SIG-M5 (cell line): Measurements from ENCODE around the gene TNXB.
A peak's percentile ranks its signal among the peaks of the same experiment; 100 is the strongest.

ENCODE experiments used
- DNase-seq: peaks from one replicate; lab custom pipeline; 2025; lab: John Stamatoyannopoulos, UW

Gene TNXB

DNA sequence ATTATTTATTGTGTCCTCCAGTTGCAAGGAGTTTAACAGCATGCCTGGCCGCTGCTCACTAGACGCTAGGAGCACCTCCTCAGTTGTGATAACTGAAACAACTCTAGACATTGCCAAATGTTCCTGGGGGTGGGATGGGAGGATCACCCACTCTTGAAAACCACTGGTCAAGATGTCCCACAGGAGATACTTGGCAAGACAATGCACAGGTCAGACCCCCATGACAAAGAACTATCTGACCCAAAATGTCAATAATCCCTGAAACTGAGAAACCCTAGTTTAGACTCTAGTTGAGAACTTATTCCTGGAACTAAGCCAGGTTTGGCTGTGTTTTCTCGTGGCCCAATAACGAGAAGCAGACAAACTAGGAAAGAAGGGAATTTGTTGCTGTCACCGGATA lies 30.5 kb upstream of the TNXB start:
- no peak for DNase-seq

DNA sequence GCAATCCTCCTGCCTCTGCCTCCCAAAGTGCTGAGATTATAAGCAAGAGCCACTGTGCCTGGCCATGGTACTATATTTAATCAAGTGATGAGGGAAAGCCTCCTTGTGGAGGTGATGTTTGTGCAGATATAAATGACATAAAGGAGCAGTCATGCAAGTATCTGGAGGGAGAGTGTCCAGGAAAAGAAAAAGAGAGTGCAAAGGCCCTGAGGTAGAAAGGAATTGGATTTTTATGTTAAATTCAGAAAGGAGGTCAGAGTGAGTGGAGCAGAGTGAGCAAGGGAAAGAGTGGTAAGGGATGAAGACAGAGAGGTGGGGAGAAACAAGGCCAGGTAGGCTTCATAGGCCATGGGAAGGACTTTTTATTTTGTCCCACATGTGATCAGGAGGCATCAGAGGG lies 28.3 kb upstream of the TNXB start:
- no peak for DNase-seq

DNA sequence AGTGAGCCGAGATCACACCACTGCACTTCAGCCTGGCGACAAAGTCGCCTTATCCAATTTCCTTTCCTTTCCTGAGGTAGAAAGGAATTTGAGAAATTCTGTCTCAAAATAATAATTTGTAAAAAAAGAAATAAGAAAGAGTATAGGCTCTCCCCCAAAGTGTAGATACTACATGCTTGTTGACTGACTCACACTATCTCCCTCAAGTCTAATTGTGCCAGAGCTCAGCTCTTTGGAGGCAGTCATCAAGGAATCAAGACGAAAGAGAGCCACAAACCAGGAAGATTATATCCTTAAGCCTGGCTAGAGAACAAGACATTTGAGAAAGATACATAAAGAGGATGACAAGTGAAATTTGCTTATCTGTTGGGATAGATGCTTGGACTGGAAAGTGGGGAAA lies 24.6 kb upstream of the TNXB start:
- DNase-seq, result no peak

DNA sequence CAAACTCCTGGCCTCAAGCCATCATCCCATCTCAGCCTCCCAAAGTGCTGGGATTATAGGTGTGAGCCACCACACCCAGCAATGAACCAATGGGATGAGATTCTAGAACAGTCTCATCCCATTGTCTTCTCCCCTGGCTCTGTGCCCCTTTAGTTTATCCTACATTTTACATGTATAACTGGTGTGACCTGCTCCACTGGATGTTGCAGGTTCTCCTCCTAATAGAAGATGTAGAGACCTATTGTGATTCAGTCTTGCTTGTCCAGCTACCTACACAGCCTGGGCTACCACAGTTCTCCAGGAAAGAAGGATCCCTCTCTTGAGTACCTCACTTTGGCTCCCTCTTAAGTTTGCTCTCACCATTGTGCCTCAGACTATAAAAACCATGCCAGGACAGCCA lies 23.0 kb upstream of the TNXB start:
- no peak for DNase-seq

DNA sequence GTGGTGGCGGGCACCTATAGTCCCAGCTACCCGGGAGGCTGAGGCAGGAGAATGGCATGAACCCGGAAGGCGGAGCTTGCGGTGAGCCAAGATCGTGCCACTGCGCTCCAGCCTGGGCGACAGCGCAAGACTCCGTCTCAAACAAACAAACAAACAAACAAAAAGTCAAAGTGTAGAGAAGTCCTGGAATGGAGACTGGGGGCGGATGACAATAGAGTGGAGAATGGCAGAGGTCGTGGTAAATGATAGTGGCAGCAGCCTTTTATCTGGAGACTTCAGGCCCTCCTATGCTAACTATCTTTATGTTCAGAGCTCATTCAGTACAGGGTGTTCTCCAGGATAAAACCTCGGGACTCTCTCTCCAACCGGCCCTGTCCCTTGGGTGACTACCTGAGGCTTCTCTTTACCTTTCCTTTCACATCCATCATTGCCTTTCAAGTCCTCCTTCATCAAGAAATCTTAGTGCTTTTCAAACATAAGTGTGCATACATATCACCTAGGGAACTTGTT lies 22.4 kb upstream of the TNXB start:
- DNase-seq, result no peak

DNA sequence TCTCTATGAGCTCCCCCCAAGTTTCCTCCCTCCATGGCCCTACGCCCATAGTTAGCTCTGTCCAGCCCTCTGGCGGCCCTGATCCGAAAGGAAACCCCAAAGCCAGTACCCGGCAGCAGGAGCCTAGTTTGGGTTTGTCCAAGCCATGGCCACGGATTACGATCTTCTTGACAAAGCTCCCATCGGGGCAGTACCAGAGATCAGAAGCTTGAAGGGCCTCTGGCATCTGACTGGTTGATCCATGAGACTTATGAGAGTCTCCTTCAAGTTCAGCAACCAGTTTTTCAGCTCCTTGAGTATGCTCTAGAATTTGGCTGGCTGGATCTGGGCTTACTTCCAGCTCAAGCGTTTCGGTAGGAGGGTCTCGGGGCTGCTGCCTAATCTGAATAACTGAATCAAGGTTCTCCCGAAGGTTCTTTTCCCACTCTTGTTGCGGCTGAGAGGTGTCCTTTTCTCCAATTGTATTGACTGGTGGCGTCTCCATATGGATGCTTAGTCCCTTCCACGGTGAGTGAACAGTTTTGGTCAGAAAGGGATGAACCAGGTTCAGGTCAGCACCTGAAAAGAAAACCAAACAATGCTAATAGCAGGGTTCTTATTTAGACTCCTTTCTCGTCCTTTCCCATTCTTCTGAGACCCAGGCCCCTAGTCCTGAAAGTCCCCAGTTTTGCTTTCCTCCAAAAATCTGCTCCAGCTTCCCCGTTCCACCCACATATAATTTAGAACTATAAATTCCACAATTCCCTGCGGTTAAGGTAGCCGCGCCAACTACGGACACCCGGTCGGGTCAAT lies 20.4 kb upstream of the TNXB start:
- DNase-seq, result no peak

DNA sequence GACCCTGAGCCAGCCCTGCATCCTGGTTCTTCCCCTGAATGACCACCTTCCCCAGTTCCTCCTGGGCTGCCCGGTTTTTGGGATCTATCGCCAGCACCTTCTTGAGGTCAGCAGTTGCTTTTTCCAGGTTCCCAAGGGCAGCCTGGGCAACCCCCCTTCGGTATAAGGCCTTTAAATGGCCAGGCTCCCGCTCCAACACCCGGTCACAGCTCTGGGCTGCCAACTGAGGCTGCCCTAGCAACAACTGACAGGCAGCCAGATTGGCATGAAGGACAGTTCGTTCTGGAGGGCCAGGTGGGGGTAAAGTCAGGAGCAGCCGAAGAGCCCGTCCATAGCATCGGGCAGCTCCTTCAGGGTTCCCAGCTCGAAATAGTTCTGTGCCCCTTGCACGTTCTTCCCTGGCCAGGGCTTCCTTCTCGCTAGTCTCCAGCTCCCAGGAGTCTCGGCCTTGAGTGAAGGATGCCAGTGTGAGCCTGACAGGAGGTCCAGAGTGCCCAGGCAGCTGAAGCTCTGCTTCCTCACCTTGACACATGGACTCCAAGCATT lies 19.7 kb upstream of the TNXB start:
- DNase-seq, result no peak

DNA sequence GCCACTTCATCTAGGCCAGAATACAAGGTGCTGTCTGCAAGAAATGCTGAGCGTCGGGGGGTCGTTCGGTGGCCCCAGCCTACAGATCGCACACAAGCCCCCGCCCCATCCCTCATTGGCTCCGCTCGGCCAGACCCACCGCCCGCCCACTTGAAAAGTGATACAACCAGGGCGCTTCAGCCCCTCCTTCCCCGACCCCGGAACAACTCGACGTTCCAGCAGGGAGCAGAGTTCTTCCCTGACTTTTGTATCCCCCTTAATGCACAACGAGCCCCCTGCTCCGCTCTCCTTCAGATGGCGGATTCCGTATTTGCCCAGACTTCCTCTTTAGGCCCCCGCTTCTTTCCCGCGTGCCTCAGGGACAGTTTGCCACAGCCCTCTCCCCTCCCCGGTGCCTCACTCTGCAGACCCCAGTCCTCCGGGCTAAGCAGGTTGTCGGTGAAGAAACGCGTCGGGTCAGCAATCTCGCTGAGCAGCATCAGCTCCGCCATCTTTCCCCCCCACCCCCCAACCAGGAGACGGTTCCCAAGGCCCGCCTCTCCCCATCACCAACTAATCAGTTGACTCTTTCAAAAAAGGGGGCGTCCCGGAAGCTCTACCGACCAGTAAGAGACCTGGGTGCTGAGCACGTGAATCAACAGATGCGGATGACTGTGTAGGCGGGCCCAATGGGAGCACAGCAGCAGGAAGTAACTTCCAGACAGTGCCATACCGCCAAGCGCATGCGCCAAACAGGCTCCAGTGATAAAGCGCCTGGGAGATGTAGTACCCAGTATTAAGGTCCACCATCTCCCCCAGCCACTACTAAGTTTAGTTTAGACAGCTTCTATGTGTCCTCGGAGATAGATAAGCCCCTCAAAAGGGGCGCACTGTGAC lies 18.8 kb upstream of the TNXB start, which contains the start of gene ATF6B:
Gene ATF6B (minus strand): TSS at position 530 of the 876 bp plus-strand sequence. CDS start 39 bp downstream, at position 491.
- peak; percentile 99 for DNase-seq

DNA sequence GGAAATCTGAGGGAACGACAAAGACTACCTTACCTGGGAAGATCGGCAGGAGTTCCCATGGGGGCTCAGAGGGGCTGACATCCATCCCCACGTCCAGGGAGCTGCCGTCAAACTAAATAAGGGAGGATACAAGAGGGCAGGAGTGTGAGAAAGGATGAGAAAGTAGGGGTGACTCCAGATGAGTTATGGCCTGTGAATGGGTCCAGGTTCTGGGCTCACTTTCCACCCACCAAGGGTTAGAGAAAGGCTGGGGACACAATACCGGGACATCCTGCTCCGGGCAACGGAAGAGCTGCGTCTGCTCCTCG lies 18.2 kb upstream of the TNXB start:
- no peak for DNase-seq

DNA sequence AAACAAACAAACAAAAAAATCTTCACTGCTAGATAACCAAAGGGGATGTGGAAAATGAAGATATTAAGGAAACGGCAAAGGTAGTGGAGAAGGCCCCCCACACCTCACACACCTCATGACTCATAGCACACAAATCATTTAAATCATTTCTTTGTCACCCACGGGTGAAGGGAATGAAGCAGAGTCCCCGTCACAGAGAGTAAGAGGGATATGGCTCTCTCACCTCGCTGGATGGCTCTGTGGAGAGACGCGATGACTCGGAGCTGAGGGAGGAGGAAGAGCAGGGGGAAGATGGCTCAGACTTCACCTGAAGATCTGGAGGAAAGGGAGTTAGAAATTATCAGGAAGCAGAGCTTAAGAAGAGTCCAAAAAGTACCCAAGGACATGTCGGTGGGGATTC lies 17.7 kb upstream of the TNXB start:
- DNase-seq, result no peak

DNA sequence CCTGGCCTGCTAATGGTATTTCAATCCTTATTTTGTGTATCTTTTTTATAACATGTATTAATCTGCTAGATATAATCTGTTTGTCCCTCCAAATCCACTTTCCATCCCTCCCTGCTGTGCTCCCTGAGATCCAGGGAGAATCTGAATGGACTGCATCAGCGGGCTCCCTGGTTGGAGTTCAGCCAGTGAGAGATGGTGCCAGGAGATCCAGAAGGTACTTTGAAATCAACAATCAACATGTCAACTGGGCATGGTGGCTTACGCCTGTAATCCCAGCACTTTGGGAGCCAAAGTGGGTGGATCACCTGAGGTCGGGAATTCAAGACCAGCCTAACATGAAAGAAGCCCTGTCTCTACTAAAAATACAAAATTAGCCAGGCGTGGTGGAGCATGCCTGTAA lies 14.5 kb upstream of the TNXB start:
- DNase-seq, result no peak

DNA sequence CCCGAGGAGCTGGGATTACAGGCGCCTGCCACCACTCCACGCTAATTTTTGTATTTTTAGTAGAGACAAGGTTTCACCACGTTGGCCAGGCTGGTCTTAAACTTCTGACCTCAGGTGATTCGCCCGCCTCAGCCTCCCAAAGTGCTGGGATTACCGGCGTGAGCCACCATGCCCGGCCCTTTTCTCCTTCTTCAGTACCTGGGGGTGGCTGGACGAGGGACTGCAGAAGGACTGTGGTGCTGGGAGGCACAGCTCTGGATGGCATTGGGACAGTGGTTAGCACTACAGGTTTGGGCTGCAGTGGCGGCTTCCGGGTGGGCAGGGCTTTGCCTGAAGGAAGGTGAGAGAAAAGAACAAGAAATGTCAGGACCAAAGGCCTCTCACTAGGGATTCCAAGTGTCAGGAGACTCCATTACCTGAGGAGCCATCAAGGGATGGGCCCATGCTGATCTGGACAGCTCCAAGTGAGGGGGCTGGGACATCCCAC lies 11.5 kb upstream of the TNXB start:
- DNase-seq, result no peak

DNA sequence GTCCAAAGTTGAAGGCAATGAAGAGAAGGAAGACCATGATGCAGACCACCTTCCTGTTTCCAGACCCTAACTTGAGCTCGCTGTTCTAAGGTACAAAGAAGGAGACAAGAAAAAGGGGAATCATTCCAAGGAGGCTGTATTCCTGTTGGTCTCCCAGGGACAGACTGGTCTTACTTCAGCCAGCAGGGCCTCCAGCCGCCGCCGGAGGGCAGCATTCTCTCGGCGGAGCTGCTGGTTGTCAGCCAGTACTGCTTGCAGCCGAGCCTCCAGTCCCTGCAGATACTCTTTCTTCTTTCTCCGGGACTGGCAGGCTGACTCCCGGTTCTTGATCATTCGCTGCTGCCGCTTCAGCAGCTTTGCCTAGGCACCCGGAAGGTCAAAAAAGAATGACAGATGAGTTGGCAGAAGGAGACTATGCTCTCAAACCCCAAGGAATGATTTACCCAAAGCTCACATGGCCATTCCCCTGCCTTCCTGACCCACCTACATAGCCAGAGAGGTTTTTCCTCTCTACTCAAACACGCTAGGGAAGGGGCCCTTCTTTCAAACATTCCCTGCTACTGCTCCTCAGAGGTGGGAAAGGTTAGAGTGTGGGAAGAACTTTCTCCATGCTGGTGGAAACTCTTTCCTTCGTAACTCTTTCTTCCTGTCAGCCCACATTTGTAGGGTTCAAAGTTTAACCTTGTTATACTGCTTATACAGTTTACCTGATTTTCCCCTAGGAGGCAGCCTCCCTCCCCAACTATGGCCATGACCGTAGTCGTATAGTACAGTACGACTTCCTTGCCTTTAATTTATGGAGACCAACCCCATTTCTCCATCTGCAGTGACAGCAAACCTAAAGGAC lies 9.9 kb upstream of the TNXB start:
- DNase-seq, result no peak

DNA sequence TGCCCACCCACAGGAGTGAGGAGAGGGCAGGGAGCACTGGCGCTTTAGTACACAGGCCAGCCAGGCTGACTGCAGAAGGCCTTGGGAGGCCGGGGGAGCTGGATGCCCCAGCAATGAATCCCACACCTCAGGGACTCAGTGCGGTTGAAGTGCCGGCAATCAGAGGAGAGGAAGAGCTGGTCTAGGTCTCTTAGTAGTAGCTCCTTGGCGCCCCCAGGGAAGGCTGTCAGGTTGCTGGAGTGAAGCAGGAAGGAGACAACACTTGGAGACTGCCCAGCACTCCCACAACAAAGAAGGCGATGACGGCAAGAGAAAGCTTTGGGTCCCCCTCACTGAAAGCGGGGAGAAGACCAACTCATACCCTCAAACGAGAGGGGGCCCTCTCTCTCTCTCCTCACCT lies 8.3 kb upstream of the TNXB start:
- DNase-seq, result no peak

DNA sequence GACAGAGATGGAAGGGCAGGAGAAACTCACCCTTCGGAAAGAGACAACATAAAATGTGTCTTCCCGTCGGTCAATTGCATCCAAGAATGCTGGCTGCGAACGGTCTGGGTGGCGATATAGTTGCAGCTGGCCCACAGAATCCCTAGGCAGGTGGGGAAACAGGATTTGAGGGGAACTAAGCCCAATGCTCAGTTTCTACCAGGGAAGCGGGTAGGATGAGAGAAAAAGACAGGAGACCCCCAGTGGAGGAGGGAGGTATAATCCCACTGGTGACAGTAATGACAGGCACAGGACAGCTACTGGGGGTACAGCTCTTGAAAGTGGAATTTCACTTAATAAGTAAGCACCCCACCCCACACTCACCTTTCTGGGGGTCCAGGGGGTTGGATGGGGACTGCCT lies 7.5 kb upstream of the TNXB start:
- no peak for DNase-seq

DNA sequence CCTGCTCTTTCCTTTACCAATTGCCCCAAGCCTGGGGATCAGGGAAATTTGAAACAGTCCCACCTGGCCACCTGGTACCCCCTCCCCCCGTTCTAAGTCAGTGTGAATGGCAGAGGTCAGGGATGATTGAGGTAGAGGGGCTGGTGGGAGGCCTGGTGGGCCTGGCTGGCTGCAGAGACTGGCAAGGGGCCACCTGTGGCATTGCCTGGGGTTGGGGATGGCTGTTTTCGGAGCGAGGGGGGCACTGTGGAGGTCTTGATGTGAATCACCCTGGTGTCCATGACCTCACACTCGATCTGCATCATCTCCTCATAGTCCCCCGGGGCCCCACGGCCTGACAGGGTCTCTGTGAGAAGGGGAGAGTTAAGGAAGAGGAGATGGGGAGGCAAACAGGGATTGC lies 6.5 kb upstream of the TNXB start:
- no peak for DNase-seq

DNA sequence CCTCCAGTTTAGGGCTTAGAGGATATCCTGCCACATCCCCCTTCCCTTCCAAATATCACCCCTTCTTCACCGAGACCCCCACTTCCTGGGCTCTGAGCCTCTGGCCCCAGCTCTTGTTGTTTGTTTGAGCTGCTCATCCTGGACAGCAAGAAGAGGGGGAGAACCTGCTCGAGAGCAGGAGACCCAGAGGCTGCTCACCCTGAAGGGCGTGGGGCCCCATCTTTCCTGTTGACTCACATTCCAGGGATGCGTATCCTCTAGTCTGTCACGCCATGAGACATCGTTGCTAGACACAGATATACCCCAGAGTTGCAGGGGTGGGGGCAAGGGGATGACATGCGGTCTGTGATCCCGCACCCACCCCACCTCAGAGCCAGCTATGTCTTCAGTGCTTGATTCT lies 5.7 kb upstream of the TNXB start:
- DNase-seq, result no peak

DNA sequence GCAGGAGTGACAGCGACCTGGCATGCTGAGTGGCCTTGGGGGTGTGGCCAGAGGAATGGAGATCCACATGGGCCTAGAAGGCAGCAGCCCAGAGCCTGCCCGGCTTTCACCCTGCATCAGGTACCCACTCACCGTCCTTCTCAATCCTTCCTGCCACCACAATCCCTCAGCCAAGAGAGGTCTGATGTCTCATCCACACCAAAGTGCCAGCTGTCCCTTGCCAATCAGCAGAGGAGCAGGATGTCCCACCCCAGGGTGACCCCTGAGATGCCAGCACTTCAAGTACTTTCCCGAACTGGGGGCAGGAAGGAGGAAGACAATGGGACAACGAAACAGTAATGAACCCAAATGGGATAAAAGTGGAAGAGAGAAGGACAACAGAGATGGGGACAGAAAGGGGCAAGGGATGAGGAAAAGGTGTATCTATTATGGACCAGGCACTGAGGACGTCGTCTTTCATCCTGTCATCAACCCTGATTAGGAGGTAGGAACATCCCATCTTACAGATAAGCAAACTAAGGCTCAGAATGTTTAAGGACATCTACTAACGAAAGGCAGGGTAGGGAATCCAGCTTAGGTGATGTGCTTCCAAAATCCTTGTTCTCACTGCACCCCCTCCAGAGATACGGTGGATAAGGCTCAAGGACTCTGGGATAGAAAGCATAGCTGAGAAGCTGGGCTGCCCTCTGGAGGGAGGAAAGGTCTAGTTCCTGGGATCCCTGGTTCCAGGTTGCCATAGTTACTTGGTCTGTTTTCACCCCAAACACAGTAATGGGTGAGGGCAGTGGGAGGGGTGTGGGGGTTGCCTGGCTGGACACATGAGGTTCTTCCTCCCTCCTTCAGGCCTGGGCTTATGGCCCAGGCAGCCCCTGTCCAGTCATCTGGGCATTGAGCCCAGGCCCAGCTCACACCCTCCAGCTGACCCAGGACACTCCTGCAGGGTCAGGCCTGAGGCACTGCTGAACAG lies 4.5 kb upstream of the TNXB start:
- DNase-seq, result no peak

DNA sequence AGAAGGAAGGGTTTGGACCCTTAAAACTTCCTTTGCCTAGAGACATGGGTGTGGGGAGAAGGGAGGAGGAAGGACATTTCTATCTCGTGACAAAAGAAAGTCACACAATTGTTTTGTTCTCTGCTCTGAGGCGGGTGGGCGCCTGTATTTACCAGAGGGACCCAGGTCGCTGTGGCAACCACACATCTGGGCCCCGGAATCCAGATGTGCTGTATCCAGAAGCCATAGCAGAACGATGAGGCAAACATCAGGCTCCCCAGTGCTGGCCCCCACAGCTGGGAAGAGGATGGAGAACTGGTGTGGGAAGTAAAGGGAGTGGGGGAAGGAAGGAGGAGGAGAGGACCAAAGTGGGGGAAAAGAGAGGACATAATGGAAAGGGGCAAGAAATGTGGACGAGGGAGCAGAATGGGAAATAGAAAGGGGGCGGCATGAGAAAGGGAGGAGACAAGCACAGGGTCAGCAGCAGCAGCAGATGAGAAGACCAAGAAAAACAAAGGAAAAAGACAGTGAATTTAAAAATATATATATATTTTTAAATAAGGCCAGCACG lies 3.4 kb upstream of the TNXB start:
- no peak for DNase-seq

DNA sequence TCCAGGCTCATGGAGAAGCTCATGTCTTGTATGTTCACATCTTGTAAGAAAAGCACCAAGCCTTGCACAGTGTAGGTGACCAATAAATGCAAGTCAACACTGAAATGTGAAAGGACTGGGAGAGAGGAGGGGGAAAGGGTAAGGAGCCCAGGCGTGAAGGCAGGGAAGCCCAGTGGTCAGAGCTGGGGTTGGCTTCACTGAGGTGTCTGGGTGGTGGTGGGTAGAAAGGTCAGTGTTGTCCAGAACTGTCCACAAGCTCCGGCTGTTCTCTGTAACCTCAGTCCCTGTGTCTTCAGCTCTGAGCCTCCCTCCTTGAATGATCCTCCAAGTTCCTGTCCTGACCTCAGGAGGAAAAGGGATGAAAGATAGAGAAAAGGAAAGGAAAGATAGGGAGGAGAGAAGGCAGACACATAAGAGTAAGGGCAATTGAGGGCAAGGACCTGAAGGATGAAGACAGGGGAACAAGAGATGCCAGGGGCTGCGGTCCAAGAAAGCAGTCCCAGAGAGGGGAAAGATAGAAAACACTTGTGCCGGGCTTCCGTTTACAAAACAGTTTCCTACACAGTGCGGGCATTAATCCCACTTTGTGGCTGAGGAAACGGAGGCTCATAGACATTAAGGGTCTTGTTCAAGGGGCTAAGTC lies 2.4 kb upstream of the TNXB start:
- DNase-seq, result no peak
